ENCODE measurements around the gene BICC1. TPM values are rescaled to one million over a fixed set of nuclear protein-coding genes. Genes with fewer than 3 reads are reported as not detected.

BICC1 gene
- total RNA-seq, 6 donors from 2014 or later: 3.1 to 10.5 (median 3.9) TPM

DNA sequence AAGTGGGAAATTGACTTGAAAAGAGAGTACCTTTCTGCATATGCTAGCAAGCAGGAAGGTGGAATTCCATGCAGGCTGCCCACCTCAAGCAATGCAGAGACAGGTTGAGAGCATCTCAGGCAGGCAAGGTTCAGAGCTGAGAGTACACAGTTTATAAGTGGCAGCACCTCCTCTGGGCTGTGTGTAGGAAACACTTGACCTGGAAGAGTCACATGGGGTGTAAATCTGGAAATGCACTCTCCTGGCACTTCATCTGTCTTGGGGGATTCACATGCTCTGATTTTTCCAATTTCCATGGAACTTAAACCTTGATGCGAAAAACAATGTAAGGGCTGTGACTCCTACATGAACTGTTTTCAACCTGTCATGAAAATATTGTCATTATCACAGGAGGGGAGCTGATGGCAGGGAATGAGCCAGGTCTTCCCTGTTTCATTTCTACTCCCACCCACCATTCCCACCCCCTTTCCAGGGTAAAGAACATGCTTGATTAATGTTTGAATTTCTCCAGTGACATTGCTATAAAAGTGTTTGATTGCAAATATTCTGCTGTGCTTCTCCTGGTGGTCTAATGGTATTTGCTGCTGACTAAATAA is 328.3 kb downstream of the BICC1 start:
- TF ChIP-seq EP300 (IDR thresholded peaks at IDR 0.05): no peak
- 100% methylated on average over 1 of the region's 1 CpG for WGBS, 2 donors
- H3K27ac ChIP-seq: no peak overlapping the region
- no peak overlapping the region for H3K4me3 ChIP-seq
- no peaks in the 10 kb centered on the region for H3K27me3 ChIP-seq
- H3K4me1 ChIP-seq: no peaks in the 10 kb centered on the region
- H3K9me3 ChIP-seq: no peaks in the 10 kb centered on the region
- no peak for DNase-seq
- no peaks in the 10 kb centered on the region for H3K36me3 ChIP-seq
- ATAC-seq (ENCODE audit: low FRiP score in 2 of 2): no peak

DNA sequence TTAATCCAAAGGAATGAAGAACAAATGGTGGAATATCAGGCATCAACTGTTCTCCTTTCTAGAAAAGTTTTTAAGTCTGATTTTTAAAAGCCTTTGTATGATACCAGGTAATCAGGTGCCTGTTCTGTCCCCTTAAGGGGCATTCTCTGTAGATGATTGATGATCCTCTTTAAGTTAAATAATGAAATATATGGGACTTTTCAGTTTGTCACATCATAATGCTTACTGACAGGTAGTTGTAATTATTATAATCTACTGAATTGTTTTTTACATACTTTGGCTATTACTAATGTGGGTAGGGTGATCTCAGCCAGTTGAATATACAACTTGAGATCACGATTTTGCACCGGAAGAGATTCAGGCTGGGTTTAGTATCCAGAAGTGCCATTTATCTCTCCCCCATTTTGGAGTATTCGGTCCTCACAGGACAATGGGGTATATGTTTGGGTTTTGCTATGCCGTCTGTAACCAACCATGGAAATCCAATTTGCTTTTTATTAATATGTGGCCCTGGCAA is 330.2 kb downstream of the BICC1 start:
- Histone ChIP-seq H3K4me3 (no peak overlapping the region), H3K27me3 (no peaks in the 10 kb centered on the region), H3K4me1 (no peaks in the 10 kb centered on the region), H3K27ac (no peak overlapping the region), H3K9me3 (no peaks in the 10 kb centered on the region), H3K36me3 (no peaks in the 10 kb centered on the region)
- TF ChIP-seq POLR2AphosphoS5 (IDR thresholded peaks at IDR 0.05) (no peak), POLR2A (IDR thresholded peaks at IDR 0.05) (no peak), EP300 (IDR thresholded peaks at IDR 0.05) (no peak)
- TF ChIP-seq, protein P1, sequence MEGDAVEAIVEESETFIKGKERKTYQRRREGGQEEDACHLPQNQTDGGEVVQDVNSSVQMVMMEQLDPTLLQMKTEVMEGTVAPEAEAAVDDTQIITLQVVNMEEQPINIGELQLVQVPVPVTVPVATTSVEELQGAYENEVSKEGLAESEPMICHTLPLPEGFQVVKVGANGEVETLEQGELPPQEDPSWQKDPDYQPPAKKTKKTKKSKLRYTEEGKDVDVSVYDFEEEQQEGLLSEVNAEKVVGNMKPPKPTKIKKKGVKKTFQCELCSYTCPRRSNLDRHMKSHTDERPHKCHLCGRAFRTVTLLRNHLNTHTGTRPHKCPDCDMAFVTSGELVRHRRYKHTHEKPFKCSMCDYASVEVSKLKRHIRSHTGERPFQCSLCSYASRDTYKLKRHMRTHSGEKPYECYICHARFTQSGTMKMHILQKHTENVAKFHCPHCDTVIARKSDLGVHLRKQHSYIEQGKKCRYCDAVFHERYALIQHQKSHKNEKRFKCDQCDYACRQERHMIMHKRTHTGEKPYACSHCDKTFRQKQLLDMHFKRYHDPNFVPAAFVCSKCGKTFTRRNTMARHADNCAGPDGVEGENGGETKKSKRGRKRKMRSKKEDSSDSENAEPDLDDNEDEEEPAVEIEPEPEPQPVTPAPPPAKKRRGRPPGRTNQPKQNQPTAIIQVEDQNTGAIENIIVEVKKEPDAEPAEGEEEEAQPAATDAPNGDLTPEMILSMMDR (IDR thresholded peaks at IDR 0.05): no peak
- DNase-seq (no peak), ATAC-seq (ENCODE audit: low FRiP score in 2 of 2) (no peak)
- 82 to 90% methylated on average over 4 of the region's 4 CpGs for WGBS, 2 donors

DNA sequence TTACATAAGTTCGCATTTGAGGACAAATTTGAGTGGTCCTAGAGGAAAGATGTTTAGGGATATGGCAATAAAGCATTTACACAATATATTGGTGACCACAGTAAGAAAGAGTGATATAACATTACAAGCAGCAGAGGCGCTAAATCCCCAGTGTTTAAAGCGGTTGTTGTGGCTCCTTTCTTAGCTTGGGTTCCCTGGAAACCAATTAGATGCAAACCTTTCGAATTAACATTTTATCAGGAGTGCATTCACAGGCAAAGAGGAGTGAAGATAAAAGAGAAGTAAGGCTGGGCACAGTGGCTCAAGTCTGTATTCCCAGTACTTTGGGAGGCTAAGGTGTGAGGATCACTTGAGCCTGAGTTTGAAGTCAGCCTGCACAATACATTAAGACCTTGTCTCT is 331.1 kb downstream of the BICC1 start:
- ATAC-seq (ENCODE audit: low FRiP score in 2 of 2) (no peak), DNase-seq (no peak)
- TF ChIP-seq, protein P1 (IDR thresholded peaks at IDR 0.05): no peak
- TF ChIP-seq POLR2AphosphoS5 (IDR thresholded peaks at IDR 0.05): no peak
- no peak for TF ChIP-seq EP300 (IDR thresholded peaks at IDR 0.05)
- TF ChIP-seq POLR2A (IDR thresholded peaks at IDR 0.05): no peak
- no peak overlapping the region for H3K27ac ChIP-seq
- H3K9me3 ChIP-seq: no peaks in the 10 kb centered on the region
- 86 to 91% methylated on average over 4 of the region's 4 CpGs for whole genome bisulfite sequencing, 2 donors
- no peaks in the 10 kb centered on the region for H3K4me1 ChIP-seq
- no peaks in the 10 kb centered on the region for H3K36me3 ChIP-seq
- H3K4me3 ChIP-seq: no peak overlapping the region
- H3K27me3 ChIP-seq: no peaks in the 10 kb centered on the region

DNA sequence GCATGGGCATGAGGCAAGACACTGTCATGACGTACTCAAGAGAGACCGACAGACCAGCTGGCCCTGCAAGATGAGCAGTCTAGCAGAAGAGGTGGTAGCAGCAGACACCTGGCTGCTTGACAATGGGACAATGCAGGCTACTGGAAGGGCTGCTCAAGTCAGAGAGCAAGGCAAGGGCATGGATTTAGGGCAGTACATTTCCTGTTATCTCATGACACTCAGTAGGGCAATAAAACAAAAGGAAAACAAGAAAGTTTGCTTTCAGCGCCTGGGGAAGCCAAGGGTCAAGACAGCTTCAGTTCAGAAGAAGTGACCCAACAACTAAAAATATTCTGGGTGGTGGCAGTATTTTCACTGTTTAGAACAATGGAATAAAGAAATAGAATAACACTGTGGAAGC is 332.0 kb downstream of the BICC1 start:
- ATAC-seq (ENCODE audit: low FRiP score in 2 of 2) (no peak), DNase-seq (no peak)
- no peak for TF ChIP-seq POLR2A (IDR thresholded peaks at IDR 0.05)
- no peak for TF ChIP-seq EP300 (IDR thresholded peaks at IDR 0.05)
- no peak overlapping the region for H3K27ac ChIP-seq
- no peaks in the 10 kb centered on the region for H3K36me3 ChIP-seq
- no peak overlapping the region for H3K4me3 ChIP-seq
- no peaks in the 10 kb centered on the region for H3K27me3 ChIP-seq
- H3K9me3 ChIP-seq: no peaks in the 10 kb centered on the region
- WGBS, 2 donors: 79 to 86% methylated on average over 3 of the region's 3 CpGs
- H3K4me1 ChIP-seq: no peaks in the 10 kb centered on the region

DNA sequence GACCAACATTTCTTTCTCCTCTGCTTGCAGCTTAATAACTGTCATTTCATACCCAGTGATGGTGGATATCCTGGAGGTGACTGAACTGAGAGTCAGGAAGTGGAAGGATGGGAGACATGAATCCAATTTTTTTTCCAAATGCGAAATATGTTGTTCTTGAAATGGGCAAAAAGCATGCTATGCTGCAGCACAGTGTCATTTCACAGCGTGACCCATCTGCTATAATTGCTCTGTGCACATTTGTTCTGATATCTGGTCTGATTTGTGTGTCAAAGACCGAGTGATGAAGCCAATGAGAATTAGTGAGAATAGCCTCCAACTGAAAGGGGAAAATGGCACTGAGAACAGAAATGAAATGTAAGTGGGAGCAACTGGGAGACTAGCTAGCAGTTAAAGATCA is 334.2 kb downstream of the BICC1 start:
- WGBS, 2 donors: 73 to 81% methylated on average over 3 of the region's 3 CpGs

More for the DNA sequence above, 334.2 kb downstream of the BICC1 start:
- Histone ChIP-seq H3K4me3 (no peak overlapping the region), H3K9me3 (no peaks in the 10 kb centered on the region), H3K27ac (no peak overlapping the region), H3K36me3 (no peaks in the 10 kb centered on the region), H3K27me3 (no peaks in the 10 kb centered on the region), H3K4me1 (no peaks in the 10 kb centered on the region)
- no peak for ATAC-seq (ENCODE audit: low FRiP score in 2 of 2)
- no peak for DNase-seq
- no peak for TF ChIP-seq POLR2AphosphoS5 (IDR thresholded peaks at IDR 0.05)
- TF ChIP-seq, protein P1 (IDR thresholded peaks at IDR 0.05): no peak
- no peak for TF ChIP-seq EP300 (IDR thresholded peaks at IDR 0.05)
- TF ChIP-seq POLR2A (IDR thresholded peaks at IDR 0.05): no peak

Data from upper lobe of left lung (tissue), 6 donors.